ENCODE results near the gene ZNF169.
"Not testable (repeated sequence)": the region's sequence is repeated elsewhere in the genome, so short reads cannot be mapped to it uniquely, and the experiment has no call there.

ZNF169 gene

GRCh38 chr9:94222870-94223269, 36.2 kb upstream of the ZNF169 start:
- no peak for TF ChIP-seq CTCF (IDR thresholded peaks at IDR 0.05; ENCODE audit: low read depth, low read length)
- no peak for DNase-seq
- H3K27me3 ChIP-seq = no peaks in the 10 kb centered on the region

GRCh38 chr9:94225413-94225812, 33.7 kb upstream of the ZNF169 start:
- H3K4me3 ChIP-seq (ENCODE audit: low read depth, low read length); DNase-seq; H3K4me1 ChIP-seq; H3K27me3 ChIP-seq; H3K36me3 ChIP-seq; H3K9me3 ChIP-seq: not testable (repeated sequence)

More at GRCh38 chr9:94222870-94223269, 36.2 kb upstream of the ZNF169 start:
- no peak overlapping the region for H3K4me3 ChIP-seq (ENCODE audit: low read depth, low read length)
- H3K9me3 ChIP-seq = no peaks in the 10 kb centered on the region; the same call in 1 of the 2 replicates
- no peaks in the 10 kb centered on the region for H3K36me3 ChIP-seq
- H3K4me1 ChIP-seq = no peaks in the 10 kb centered on the region

- no peaks in the 10 kb centered on the region for H3K4me1 ChIP-seq
- no peaks in the 10 kb centered on the region; the same call in 1 of the 2 replicates for H3K9me3 ChIP-seq
- H3K36me3 ChIP-seq = no peaks in the 10 kb centered on the region
- no peak for TF ChIP-seq CTCF (IDR thresholded peaks at IDR 0.05; ENCODE audit: low read depth, low read length)
- DNase-seq = no peak
- no peaks in the 10 kb centered on the region for H3K27me3 ChIP-seq
- H3K4me3 ChIP-seq (ENCODE audit: low read depth, low read length) = no peak overlapping the region
Observed at GRCh38 chr9:94228616-94229015, 30.5 kb upstream of the ZNF169 start.

GRCh38 chr9:94232428-94232827, 26.7 kb upstream of the ZNF169 start:
- H3K27me3 ChIP-seq = no peaks in the 10 kb centered on the region
- H3K36me3 ChIP-seq = no peaks in the 10 kb centered on the region
- DNase-seq = no peak
- no peaks in the 10 kb centered on the region for H3K9me3 ChIP-seq
- no peaks in the 10 kb centered on the region for H3K4me1 ChIP-seq
- no peak overlapping the region for H3K4me3 ChIP-seq (ENCODE audit: low read depth, low read length)
- no peak for TF ChIP-seq CTCF (IDR thresholded peaks at IDR 0.05; ENCODE audit: low read depth, low read length)

GRCh38 chr9:94241098-94241497, 18.0 kb upstream of the ZNF169 start:
- H3K4me1 ChIP-seq; H3K27me3 ChIP-seq; H3K4me3 ChIP-seq (ENCODE audit: low read depth, low read length); H3K9me3 ChIP-seq; H3K36me3 ChIP-seq; DNase-seq: not testable (repeated sequence)

GRCh38 chr9:94245651-94246050, 13.4 kb upstream of the ZNF169 start:
- Histone ChIP-seq H3K9me3 (peaks cover 3% of the 10 kb centered on the region; the same call in 1 of the 2 replicates), H3K4me1 (no peaks in the 10 kb centered on the region), H3K27me3 (peaks cover 3% of the 10 kb centered on the region; the same call in 1 of the 2 replicates), H3K4me3 (ENCODE audit: low read depth, low read length) (no peak overlapping the region), H3K36me3 (no peaks in the 10 kb centered on the region)
- no peak for TF ChIP-seq CTCF (IDR thresholded peaks at IDR 0.05; ENCODE audit: low read depth, low read length)
- no peak for DNase-seq

- no peak for DNase-seq
- no peak for TF ChIP-seq CTCF (IDR thresholded peaks at IDR 0.05; ENCODE audit: low read depth, low read length)
- H3K4me3 ChIP-seq (ENCODE audit: low read depth, low read length) = no peak overlapping the region
- no peaks in the 10 kb centered on the region for H3K4me1 ChIP-seq
- no peaks in the 10 kb centered on the region for H3K9me3 ChIP-seq
- H3K36me3 ChIP-seq = no peaks in the 10 kb centered on the region
- H3K27me3 ChIP-seq = no peaks in the 10 kb centered on the region
Observed at GRCh38 chr9:94250456-94250855, 8.6 kb upstream of the ZNF169 start.
